B cell (primary cell): ENCODE results near the gene APBA3.

Source experiments
- CTCF ChIP-seq: fragments of 200-600 bp; IDR thresholded peaks from one replicate; pipeline ENCODE4 v1.8.0; 2022; ENCODE audit warnings: antibody characterized with exemption, mild to moderate bottlenecking
- EZH2 ChIP-seq: IDR thresholded peaks from 2 replicates; pipeline ENCODE4 v1.6.1; 2012; ENCODE audit warnings: borderline replicate concordance, low read depth, mild to moderate bottlenecking, moderate library complexity, low read length; ENCODE audit not compliant: insufficient read depth, poor library complexity, severe bottlenecking

DNA sequence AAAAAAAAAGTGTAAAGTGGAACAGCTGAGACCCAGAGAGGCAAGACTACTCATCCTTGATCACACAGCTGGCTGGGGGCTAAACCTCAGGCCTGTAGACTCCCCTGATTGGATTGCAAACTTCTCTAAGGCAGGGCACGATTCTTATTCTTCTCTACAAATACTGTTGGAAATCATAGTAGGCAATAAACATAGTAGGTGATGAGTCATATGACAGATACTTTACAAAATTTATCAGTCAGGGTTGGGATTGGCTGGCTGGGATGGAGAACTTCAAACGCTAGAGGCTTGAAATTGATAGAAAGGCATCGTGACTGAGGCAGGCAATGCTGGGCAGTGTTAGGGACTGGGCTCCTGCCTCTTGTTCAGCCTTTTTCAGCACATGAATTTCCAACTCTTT, 30.6 kb upstream of the APBA3 start:
- TF ChIP-seq CTCF (no peak), EZH2 (no peak)
